IPS-15b (cell line): ENCODE data around the gene TAAR9.

Experiments
- H3K27me3 ChIP-seq: one replicate; pipeline ENCODE4 v1.6.1; 2013; ENCODE audit warnings: low read length; ENCODE audit not compliant: control insufficient read depth, insufficient read depth
- H3K36me3 ChIP-seq: one replicate; pipeline ENCODE4 v1.6.1; 2013; ENCODE audit warnings: low read length; ENCODE audit not compliant: control insufficient read depth, insufficient read depth
- H3K4me1 ChIP-seq: one replicate; pipeline ENCODE4 v1.6.1; 2013; ENCODE audit warnings: mild to moderate bottlenecking, low read length; ENCODE audit not compliant: control insufficient read depth, insufficient read depth
- H3K4me3 ChIP-seq: one replicate; pipeline ENCODE4 v1.5.1; 2013; ENCODE audit warnings: low read depth, low read length
- H3K9ac ChIP-seq: one replicate; pipeline ENCODE4 v1.6.1; 2013; ENCODE audit warnings: low read depth, mild to moderate bottlenecking, low read length
- H3K9me3 ChIP-seq: one replicate; pipeline ENCODE4 v1.6.1; 2013; ENCODE audit warnings: mild to moderate bottlenecking, low read length; ENCODE audit not compliant: control insufficient read depth, insufficient read depth

Gene TAAR9

GRCh38 chr6:132505158-132505557 lies 32.9 kb upstream of the TAAR9 start:
- no peaks in the 10 kb centered on the region for H3K27me3 ChIP-seq
- no peaks in the 10 kb centered on the region for H3K4me1 ChIP-seq
- H3K36me3 ChIP-seq = peaks cover 2% of the 10 kb centered on the region
- no peak overlapping the region for H3K4me3 ChIP-seq
- H3K9me3 ChIP-seq = no peaks in the 10 kb centered on the region
- H3K9ac ChIP-seq = no peak overlapping the region

- Histone ChIP-seq H3K27me3 (no peaks in the 10 kb centered on the region), H3K9ac (no peak overlapping the region), H3K9me3 (no peaks in the 10 kb centered on the region), H3K36me3 (peaks cover 2% of the 10 kb centered on the region), H3K4me1 (peaks cover 3% of the 10 kb centered on the region), H3K4me3 (no peak overlapping the region)
Observed at GRCh38 chr6:132506461-132506860, 31.6 kb upstream of the TAAR9 start.

GRCh38 chr6:132506869-132507808 lies 30.9 kb upstream of the TAAR9 start:
- Histone ChIP-seq H3K9me3 (no peaks in the 10 kb centered on the region), H3K36me3 (peaks cover 2% of the 10 kb centered on the region), H3K4me1 (peaks cover 3% of the 10 kb centered on the region), H3K9ac (no peak overlapping the region), H3K4me3 (no peak overlapping the region), H3K27me3 (no peaks in the 10 kb centered on the region)

- no peaks in the 10 kb centered on the region for H3K9me3 ChIP-seq
- H3K4me1 ChIP-seq = peaks cover 3% of the 10 kb centered on the region
- H3K9ac ChIP-seq = no peak overlapping the region
- no peaks in the 10 kb centered on the region for H3K36me3 ChIP-seq
- H3K4me3 ChIP-seq = peak overlapping the region; percentile 33
- peaks cover 4% of the 10 kb centered on the region for H3K27me3 ChIP-seq
Observed at GRCh38 chr6:132511210-132511830, 26.8 kb upstream of the TAAR9 start.

- H3K9me3 ChIP-seq = no peaks in the 10 kb centered on the region
- no peak overlapping the region for H3K9ac ChIP-seq
- peak overlapping the region; percentile 33 for H3K4me3 ChIP-seq
- peaks cover 4% of the 10 kb centered on the region for H3K27me3 ChIP-seq
- no peaks in the 10 kb centered on the region for H3K36me3 ChIP-seq
- H3K4me1 ChIP-seq = peaks cover 3% of the 10 kb centered on the region
Observed at GRCh38 chr6:132511831-132512220, 26.3 kb upstream of the TAAR9 start.

GRCh38 chr6:132512342-132512637 lies 25.8 kb upstream of the TAAR9 start:
- peaks cover 3% of the 10 kb centered on the region for H3K4me1 ChIP-seq
- peak overlapping the region; percentile 1 for H3K9ac ChIP-seq
- H3K27me3 ChIP-seq = peaks cover 4% of the 10 kb centered on the region
- H3K9me3 ChIP-seq = no peaks in the 10 kb centered on the region
- H3K36me3 ChIP-seq = no peaks in the 10 kb centered on the region
- H3K4me3 ChIP-seq = peak overlapping the region; percentile 71

GRCh38 chr6:132512638-132513632 lies 25.1 kb upstream of the TAAR9 start, which contains the start of gene STX7:
TSS of gene STX7 (minus strand) at chr6:132513116. CDS start at chr6:132503530, 9,586 bp downstream.
- H3K4me1 ChIP-seq = peaks cover 3% of the 10 kb centered on the region
- no peaks in the 10 kb centered on the region for H3K36me3 ChIP-seq
- peak within 1 kb of the TSS; percentile 1 for H3K9ac ChIP-seq
- H3K9me3 ChIP-seq = no peaks in the 10 kb centered on the region
- peaks cover 4% of the 10 kb centered on the region for H3K27me3 ChIP-seq
- peak within 1 kb of the TSS; percentile 71 for H3K4me3 ChIP-seq

GRCh38 chr6:132513831-132514545 lies 24.1 kb upstream of the TAAR9 start:
- H3K9ac ChIP-seq = no peak overlapping the region

GRCh38 chr6:132515386-132515785 lies 22.7 kb upstream of the TAAR9 start:
- H3K9me3 ChIP-seq = no peaks in the 10 kb centered on the region
- peaks cover 4% of the 10 kb centered on the region for H3K27me3 ChIP-seq
- peaks cover 3% of the 10 kb centered on the region for H3K4me1 ChIP-seq
- no peak overlapping the region for H3K4me3 ChIP-seq
- H3K36me3 ChIP-seq = no peaks in the 10 kb centered on the region
- H3K9ac ChIP-seq = no peak overlapping the region

More at GRCh38 chr6:132513831-132514545, 24.1 kb upstream of the TAAR9 start:
- Histone ChIP-seq H3K36me3 (no peaks in the 10 kb centered on the region), H3K27me3 (peaks cover 4% of the 10 kb centered on the region), H3K4me3 (no peak overlapping the region), H3K4me1 (peaks cover 3% of the 10 kb centered on the region), H3K9me3 (no peaks in the 10 kb centered on the region)

- Histone ChIP-seq H3K9me3 (no peaks in the 10 kb centered on the region), H3K27me3 (no peaks in the 10 kb centered on the region), H3K36me3 (no peaks in the 10 kb centered on the region), H3K4me1 (no peaks in the 10 kb centered on the region), H3K9ac (no peak overlapping the region), H3K4me3 (no peak overlapping the region)
Observed at GRCh38 chr6:132520953-132521352, 17.1 kb upstream of the TAAR9 start.

- no peaks in the 10 kb centered on the region for H3K27me3 ChIP-seq
- no peak overlapping the region for H3K9ac ChIP-seq
- peaks cover 3% of the 10 kb centered on the region for H3K4me1 ChIP-seq
- H3K9me3 ChIP-seq = no peaks in the 10 kb centered on the region
- no peaks in the 10 kb centered on the region for H3K36me3 ChIP-seq
- H3K4me3 ChIP-seq = no peak overlapping the region
Observed at GRCh38 chr6:132524646-132525045, 13.4 kb upstream of the TAAR9 start.
